Measurements from ENCODE around the gene CDC123. TPM values are rescaled to one million over a fixed set of nuclear protein-coding genes. Genes with fewer than 3 reads are reported as not detected.

The CDC123 gene
- total and polyA plus RNA-seq, 2 donors (not counting 3 experiments of a cell fraction or from before 2014, with no cell fraction given): 65.6 to 106 TPM

- no peak for TF ChIP-seq MYC (IDR thresholded peaks at IDR 0.05; ENCODE audit: low read depth, low read length)
- TF ChIP-seq EZH2 (IDR thresholded peaks at IDR 0.05; ENCODE audit: borderline replicate concordance, low read depth, low read length, severe bottlenecking): no peak
- TF ChIP-seq FOS (IDR thresholded peaks at IDR 0.05; ENCODE audit: borderline replicate concordance, insufficient read depth, low read length): no peak
- TF ChIP-seq GATA2 (IDR thresholded peaks at IDR 0.05; ENCODE audit: insufficient read depth, insufficient read length, low read depth, low read length): no peak
- TF ChIP-seq POLR2AphosphoS5 (IDR thresholded peaks at IDR 0.05; ENCODE audit: insufficient read depth, low read depth, low read length): no peak
- TF ChIP-seq, protein P1, sequence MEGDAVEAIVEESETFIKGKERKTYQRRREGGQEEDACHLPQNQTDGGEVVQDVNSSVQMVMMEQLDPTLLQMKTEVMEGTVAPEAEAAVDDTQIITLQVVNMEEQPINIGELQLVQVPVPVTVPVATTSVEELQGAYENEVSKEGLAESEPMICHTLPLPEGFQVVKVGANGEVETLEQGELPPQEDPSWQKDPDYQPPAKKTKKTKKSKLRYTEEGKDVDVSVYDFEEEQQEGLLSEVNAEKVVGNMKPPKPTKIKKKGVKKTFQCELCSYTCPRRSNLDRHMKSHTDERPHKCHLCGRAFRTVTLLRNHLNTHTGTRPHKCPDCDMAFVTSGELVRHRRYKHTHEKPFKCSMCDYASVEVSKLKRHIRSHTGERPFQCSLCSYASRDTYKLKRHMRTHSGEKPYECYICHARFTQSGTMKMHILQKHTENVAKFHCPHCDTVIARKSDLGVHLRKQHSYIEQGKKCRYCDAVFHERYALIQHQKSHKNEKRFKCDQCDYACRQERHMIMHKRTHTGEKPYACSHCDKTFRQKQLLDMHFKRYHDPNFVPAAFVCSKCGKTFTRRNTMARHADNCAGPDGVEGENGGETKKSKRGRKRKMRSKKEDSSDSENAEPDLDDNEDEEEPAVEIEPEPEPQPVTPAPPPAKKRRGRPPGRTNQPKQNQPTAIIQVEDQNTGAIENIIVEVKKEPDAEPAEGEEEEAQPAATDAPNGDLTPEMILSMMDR (IDR thresholded peaks at IDR 0.05; ENCODE audit: extremely low read depth in 1 of 2, insufficient read depth in 1 of 2, low read depth in 1 of 2, low read length in 2 of 2): no peak
- no peak for TF ChIP-seq MAX (IDR thresholded peaks at IDR 0.05; ENCODE audit: insufficient read depth, insufficient read length)
- Histone ChIP-seq H3K4me1 (ENCODE audit: control insufficient read depth, extremely low read depth, insufficient read depth, low read length) (peaks cover 4% of the 10 kb centered on the region), H3K27ac (ENCODE audit: insufficient read depth, low read depth, low read length) (no peak overlapping the region), H3K36me3 (ENCODE audit: control insufficient read depth in 2 of 2, extremely low read depth in 1 of 2, insufficient read depth in 2 of 2, low read length in 2 of 2) (peaks cover 6 to 14% of the 10 kb centered on the region in 2 experiments), H3K4me3 (replicated peaks in 1 of 3; ENCODE audit: insufficient read depth in 1 of 3, low read depth in 1 of 3, low read length in 3 of 3) (no peak overlapping the region), H4K20me1 (replicated peaks; ENCODE audit: control insufficient read depth, extremely low read depth, insufficient read depth, low read length) (no peaks in the 10 kb centered on the region), H3K9me1 (replicated peaks; ENCODE audit: control insufficient read depth, extremely low read depth, insufficient read depth, low read length) (no peaks in the 10 kb centered on the region), H3K27me3 (ENCODE audit: control insufficient read depth in 2 of 2, insufficient read depth in 2 of 2, low read length in 2 of 2) (no peaks in the 10 kb centered on the region), H2AFZ (ENCODE audit: low read depth, low read length) (no peak overlapping the region), H3K4me2 (ENCODE audit: insufficient read depth, low read length) (no peak overlapping the region), H3K79me2 (ENCODE audit: control insufficient read depth, insufficient read depth, low read length) (peaks cover 88% of the 10 kb centered on the region), H3K9me3 (replicated peaks; ENCODE audit: control insufficient read depth, insufficient read depth, low read length) (no peaks in the 10 kb centered on the region), H3K9ac (replicated peaks; ENCODE audit: extremely low read depth, insufficient read depth, low read length) (no peak overlapping the region)
- no TSS peak for BruUV-seq (replicated peaks)
- no peak for DNase-seq (ENCODE audit: low read depth, low spot score)
- CTCF ChIA-PET: interaction anchor here (0.7 to 1.0 kb wide), 2 partner anchors 13 to 19 kb away, joined by 3 to 5 read pairs; no protein-coding TSS in a partner anchor
- intact Hi-C loops (cut with micrococcal nuclease) (no loop called here), dilution Hi-C loops (cut with MboI; ENCODE audit: extremely low pct_ligation_motif_present, low sequenced_read_pairs) (no loop called here)
- POLR2A ChIA-PET: no interaction called here
- FAIRE-seq: no peak
Observed at GRCh38 chr10:12200850-12201249, 4.9 kb downstream of the CDC123 start.

Measured in endothelial cell of umbilical vein (primary cell).